ENCODE measurements around the gene NELL1.

DNA sequence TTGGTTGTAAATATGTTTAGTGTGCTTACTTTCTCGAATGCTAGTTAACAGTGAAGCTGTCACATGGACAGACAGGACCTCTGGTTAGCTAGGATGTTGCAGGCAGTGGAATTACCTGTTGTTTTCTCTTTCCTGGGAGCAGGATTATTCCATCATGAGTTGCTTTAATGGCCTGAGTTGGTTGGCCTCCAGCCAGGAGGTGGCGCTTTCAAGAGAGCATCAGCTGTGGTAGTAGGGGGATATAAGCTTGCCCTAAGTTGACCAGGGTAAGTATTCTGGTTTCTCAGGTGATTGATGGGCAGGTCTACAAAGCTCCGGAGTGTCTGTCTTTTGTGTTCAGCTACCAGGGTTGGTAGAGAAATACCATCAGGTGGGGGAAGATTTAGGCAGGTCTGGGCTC lies 43.5 kb downstream of the NELL1 start:
- no peak for TF ChIP-seq EZH2phosphoT487 (IDR thresholded peaks at IDR 0.05)
- no peak for TF ChIP-seq CTCF (IDR thresholded peaks at IDR 0.05)
- no peak for TF ChIP-seq EZH2 (IDR thresholded peaks at IDR 0.05)

All from neural progenitor cell (in vitro differentiated cells).